ENCODE measurements around the gene STX17. TPM values are rescaled to one million over a fixed set of nuclear protein-coding genes. Genes with fewer than 3 reads are reported as not detected.

The STX17 gene
- total and polyA plus RNA-seq, 10 of the 15 experiments (the other 5 are each of a cell fraction or from before 2014, with no cell fraction given) = 11.5 to 29.3 (median 20.0) TPM

- TF ChIP-seq ZBTB33 (IDR thresholded peaks at IDR 0.05) (no peak), MXI1 (IDR thresholded peaks at IDR 0.05; ENCODE audit: low read depth, low read length) (no peak), RB1 (IDR thresholded peaks at IDR 0.05; ENCODE audit: borderline replicate concordance) (peak; percentile 70; the same call in 1 of the 2 replicates), GABPA (IDR thresholded peaks at IDR 0.05; ENCODE audit: low read depth) (0 out of 2 replicates have a peak, but pooled peaks have one; percentile 19), HDAC6 (IDR thresholded peaks at IDR 0.05; ENCODE audit: unreplicated experiment) (peak; percentile 69), MYC (IDR thresholded peaks at IDR 0.05; ENCODE audit: insufficient read depth, insufficient read length, insufficient replicate concordance, low read length, severe bottlenecking) (no peak), PBX3 (IDR thresholded peaks at IDR 0.05; ENCODE audit: insufficient replicate concordance, low read depth, low read length) (no peak), CEBPB (IDR thresholded peaks at IDR 0.05; ENCODE audit: borderline replicate concordance in 1 of 2, low read depth in 2 of 2, low read length in 2 of 2) (no peak), CREB1 (IDR thresholded peaks at IDR 0.05; ENCODE audit: low read depth) (peak; percentile 30; the same call in 1 of the 2 replicates), POLR2AphosphoS2 (IDR thresholded peaks at IDR 0.05; ENCODE audit: low read depth, low read length) (0 out of 2 replicates have a peak, but pooled peaks have one; percentile 51), BMI1 (IDR thresholded peaks at IDR 0.05; ENCODE audit: borderline replicate concordance) (no peak), PRDM15 (CRISPR knock-in tag; IDR thresholded peaks at IDR 0.05) (no peak), NR2C1 (IDR thresholded peaks at IDR 0.05) (no peak), ZBED1 (IDR thresholded peaks at IDR 0.05; ENCODE audit: borderline replicate concordance) (no peak), IRF5 (IDR thresholded peaks at IDR 0.05; ENCODE audit: borderline replicate concordance) (no peak), ATF7 (IDR thresholded peaks at IDR 0.05; ENCODE audit: low read depth) (no peak), SREBF2 (IDR thresholded peaks at IDR 0.05; ENCODE audit: low read length) (no peak), RAD51 (IDR thresholded peaks at IDR 0.05) (no peak), NFYA (IDR thresholded peaks at IDR 0.05; ENCODE audit: borderline replicate concordance, low read depth, low read length) (no peak), ZZZ3 (IDR thresholded peaks at IDR 0.05; ENCODE audit: control insufficient read depth, insufficient read length, low read depth) (no peak), HDGF (IDR thresholded peaks at IDR 0.05) (peak; percentile 37; the same call in 1 of the 2 replicates), CBX3 (IDR thresholded peaks at IDR 0.05; ENCODE audit: borderline replicate concordance, low read depth) (no peak)
These were observed at the start of gene STX17 (continued) for GRCh38 chr9:99906403-99907207.
